Activated CD8-positive, alpha-beta T cell treated with anti-CD3 and anti-CD28 coated beads, Interleukin-2, amount 10 ng/mL, durations not matched to agents 7 days and 5 days (primary cell): ENCODE measurements around the gene DIAPH1. TPM values are rescaled to one million over a fixed set of nuclear protein-coding genes. Genes with fewer than 3 reads are reported as not detected.

Experiments used
- ATAC-seq: fragments of 150-1000 bp; cut with Tn5 transposase; one replicate; pipeline ENCODE4 v1.10.0; 2021; ENCODE audit warnings: moderate library complexity
- CTCF ChIA-PET: fragments of 350-600 bp; sonication (Branson Sonifier 250); formaldehyde crosslinking; loops from one replicate; lab custom pipeline; 2021; ENCODE audit warnings: antibody characterized with exemption; lab: Charles Lee
- POLR2A ChIA-PET: fragments of 350-600 bp; sonication (Branson Sonifier 250); formaldehyde crosslinking; loops from one replicate; lab custom pipeline; 2021; ENCODE audit warnings: antibody characterized with exemption; lab: Charles Lee
- DNase-seq: peaks from one replicate; pipeline ENCODE4 v3.0.0-alpha.2; 2020
- H3K27ac Mint-ChIP-seq: one replicate; pipeline ENCODE4 v1.8.0; 2021; ENCODE audit warnings: mild to moderate bottlenecking, mixed read lengths
- H3K27me3 Mint-ChIP-seq: one replicate; pipeline ENCODE4 v1.8.0; 2021; ENCODE audit warnings: low read depth, mixed read lengths
- H3K36me3 Mint-ChIP-seq: one replicate; pipeline ENCODE4 v1.8.0; 2021; ENCODE audit warnings: low read depth, mixed read lengths
- H3K4me1 Mint-ChIP-seq: one replicate; pipeline ENCODE4 v1.8.0; 2021; ENCODE audit warnings: low read depth, mixed read lengths
- H3K4me3 Mint-ChIP-seq: one replicate; pipeline ENCODE4 v1.8.0; 2021; ENCODE audit warnings: mild to moderate bottlenecking, mixed read lengths
- H3K9me3 Mint-ChIP-seq: one replicate; pipeline ENCODE4 v1.8.0; 2022; ENCODE audit warnings: mixed read lengths; ENCODE audit not compliant: insufficient read depth
- total RNA-seq, 2 experiments: library from RNA; stranded (reverse); gene quantifications; one replicate each; pipeline ENCODE4 v1.2.3, GENCODE V29; 2021

Gene DIAPH1
- total RNA-seq, 2 experiments from 2014 or later, result 281 to 286 TPM

- ATAC-seq, result no peak
- H3K27ac Mint-ChIP-seq, result no peak overlapping the region
- no peak for DNase-seq
- no peaks in the 10 kb centered on the region for H3K27me3 Mint-ChIP-seq
- CTCF ChIA-PET, result interaction anchor here (0.9 to 4.4 kb wide), 4 partner anchors 9 to 31 kb away, joined by 3 to 42 read pairs (median 8); no protein-coding TSS in a partner anchor
- POLR2A ChIA-PET, result no interaction called here
- no peaks in the 10 kb centered on the region for H3K4me1 Mint-ChIP-seq
- H3K36me3 Mint-ChIP-seq, result peaks cover 50% of the 10 kb centered on the region
- H3K4me3 Mint-ChIP-seq, result no peak overlapping the region
- no peaks in the 10 kb centered on the region for H3K9me3 Mint-ChIP-seq
These were observed 86.1 kb downstream of the DIAPH1 start for GRCh38 chr5:141532726-141533125.

DNA sequence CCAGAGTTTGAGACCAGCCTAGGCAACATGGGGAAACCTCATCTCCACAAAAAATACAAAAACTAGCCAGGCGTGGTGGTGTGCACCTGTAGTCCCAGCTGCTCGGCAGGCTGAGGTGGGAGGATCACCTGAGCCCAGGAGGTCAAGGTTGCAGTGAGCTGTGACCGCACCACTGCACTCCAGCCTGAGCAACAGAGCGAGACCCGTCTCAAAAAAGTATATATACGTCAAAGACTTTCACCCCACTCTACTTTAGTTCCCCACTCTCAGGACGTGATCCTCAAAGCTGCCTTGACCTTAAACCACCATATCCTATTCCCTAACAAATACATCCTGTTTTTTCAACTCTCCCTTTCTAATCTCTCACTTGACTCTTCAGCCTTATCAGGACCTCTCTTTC is 88.9 kb downstream of the DIAPH1 start:
- ATAC-seq, result no peak
- Mint-ChIP-seq H3K9me3 (no peaks in the 10 kb centered on the region), H3K4me1 (peaks cover 10% of the 10 kb centered on the region), H3K27ac (no peak overlapping the region), H3K36me3 (peaks cover 54% of the 10 kb centered on the region), H3K4me3 (no peak overlapping the region), H3K27me3 (no peaks in the 10 kb centered on the region)
- ChIA-PET POLR2A (no interaction called here), CTCF (interaction anchor here (4.0 kb wide), 1 partner anchor 17 kb away, joined by 13 read pairs; no protein-coding TSS in a partner anchor)
- no peak for DNase-seq

GRCh38 chr5:141529002-141529401 is 89.8 kb downstream of the DIAPH1 start:
- ATAC-seq (no peak), DNase-seq (no peak)
- ChIA-PET POLR2A (no interaction called here), CTCF (interaction anchor here (1.5 to 4.0 kb wide), 4 partner anchors 16 to 38 kb away, joined by 5 to 13 read pairs (median 6); no protein-coding TSS in a partner anchor)
- H3K9me3 Mint-ChIP-seq, result no peaks in the 10 kb centered on the region
- H3K4me1 Mint-ChIP-seq, result peaks cover 13% of the 10 kb centered on the region
- no peaks in the 10 kb centered on the region for H3K27me3 Mint-ChIP-seq
- H3K4me3 Mint-ChIP-seq, result no peak overlapping the region
- H3K27ac Mint-ChIP-seq, result no peak overlapping the region
- H3K36me3 Mint-ChIP-seq, result peaks cover 54% of the 10 kb centered on the region

DNA sequence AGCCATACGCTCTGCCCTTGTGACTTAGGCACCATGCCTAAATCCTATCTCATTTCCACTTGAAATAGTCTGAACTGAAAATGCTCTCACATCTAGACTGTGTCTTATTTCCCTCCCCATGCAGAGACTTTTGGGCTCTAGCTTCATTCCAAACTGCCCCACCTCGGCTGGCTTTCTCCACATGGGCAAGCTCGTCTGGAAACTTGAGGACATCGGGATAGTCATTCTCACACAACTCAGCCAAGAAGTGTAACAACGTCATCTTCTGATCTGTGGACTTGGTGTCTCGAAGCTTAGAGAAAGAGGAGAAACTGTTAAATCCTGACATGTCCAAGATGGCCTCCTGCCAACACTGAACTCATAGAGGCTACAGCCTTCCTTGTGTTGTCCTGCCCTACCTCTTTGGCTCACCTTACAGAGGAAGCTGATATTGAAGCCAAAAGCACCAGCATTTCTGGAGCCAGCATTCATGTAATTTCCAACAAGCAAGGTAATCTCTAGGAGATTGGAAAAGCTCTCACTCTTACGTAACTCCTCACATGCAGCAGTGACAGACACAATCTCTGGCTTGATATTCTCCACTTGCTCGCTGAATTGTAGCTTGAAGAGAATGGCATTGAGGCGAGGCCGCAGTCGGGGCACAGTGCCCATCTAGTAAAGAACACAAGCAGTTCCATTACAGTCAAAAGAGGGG is 90.4 kb downstream of the DIAPH1 start:
- ATAC-seq (no peak), DNase-seq (no peak)
- ChIA-PET POLR2A (no interaction called here), CTCF (interaction anchor here (1.5 to 4.0 kb wide), 4 partner anchors 15 to 39 kb away, joined by 5 to 13 read pairs (median 6); no protein-coding TSS in a partner anchor)
- no peaks in the 10 kb centered on the region for H3K9me3 Mint-ChIP-seq
- H3K27ac Mint-ChIP-seq, result peak overlapping the region; percentile 54
- peaks cover 13% of the 10 kb centered on the region for H3K4me1 Mint-ChIP-seq
- no peaks in the 10 kb centered on the region for H3K27me3 Mint-ChIP-seq
- no peak overlapping the region for H3K4me3 Mint-ChIP-seq
- H3K36me3 Mint-ChIP-seq, result peaks cover 58% of the 10 kb centered on the region

DNA sequence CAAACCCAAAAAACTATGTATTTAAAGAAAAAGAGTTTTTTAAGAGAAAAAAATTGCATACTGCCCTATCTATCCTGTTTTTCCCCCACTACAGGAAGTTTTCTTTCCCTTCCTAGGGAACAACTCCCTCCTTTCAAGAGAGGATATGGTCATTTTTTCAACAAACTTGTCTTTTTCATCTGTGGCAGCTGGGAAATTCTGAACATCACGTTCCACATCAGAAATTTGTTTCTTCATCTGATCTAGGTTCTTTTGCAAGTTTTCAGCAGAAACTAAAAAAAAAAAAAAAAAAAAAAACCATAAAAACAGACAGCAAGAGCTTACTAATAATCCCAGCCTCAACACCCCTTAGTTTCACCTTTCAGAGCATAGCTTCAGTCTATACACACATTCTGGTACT is 91.4 kb downstream of the DIAPH1 start:
- POLR2A ChIA-PET, result no interaction called here
- no peak for ATAC-seq
- no peak overlapping the region for H3K27ac Mint-ChIP-seq
- no peak overlapping the region for H3K4me3 Mint-ChIP-seq
- peaks cover 68% of the 10 kb centered on the region for H3K36me3 Mint-ChIP-seq
- H3K9me3 Mint-ChIP-seq, result no peaks in the 10 kb centered on the region
- CTCF ChIA-PET, result interaction anchor here (1.5 to 4.0 kb wide), 4 partner anchors 14 to 97 kb away, joined by 4 to 13 read pairs (median 6); partner anchors contain the start of gene PCDHGA12
- peaks cover 23% of the 10 kb centered on the region for H3K4me1 Mint-ChIP-seq
- no peaks in the 10 kb centered on the region for H3K27me3 Mint-ChIP-seq
- no peak for DNase-seq

DNA sequence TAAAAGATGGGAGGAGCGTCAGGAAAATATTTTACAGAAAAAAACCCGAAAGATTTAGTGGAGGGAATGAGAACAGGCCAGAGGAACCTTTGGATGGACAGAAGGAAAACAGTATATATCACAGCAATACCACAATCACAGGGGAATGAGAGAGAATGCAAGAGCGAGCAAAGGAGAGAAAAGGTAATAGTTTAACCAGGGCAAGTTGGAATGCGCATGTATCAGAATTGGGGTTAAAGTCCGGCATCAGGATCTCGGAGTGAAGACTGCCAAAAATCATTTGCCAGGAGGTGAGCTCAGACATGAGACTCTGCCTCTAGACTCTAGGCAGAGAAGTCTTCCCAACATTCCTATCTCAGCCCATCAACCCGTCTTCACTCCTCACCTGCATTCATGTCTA is 93.1 kb downstream of the DIAPH1 start:
- Mint-ChIP-seq H3K9me3 (no peaks in the 10 kb centered on the region), H3K27me3 (no peaks in the 10 kb centered on the region), H3K36me3 (peaks cover 85% of the 10 kb centered on the region), H3K4me3 (no peak overlapping the region), H3K27ac (peak overlapping the region; percentile 24), H3K4me1 (peaks cover 32% of the 10 kb centered on the region)
- CTCF ChIA-PET, result interaction anchor here (0.6 to 5.7 kb wide), 12 partner anchors 9 to 112 kb away, joined by 3 to 64 read pairs (median 10); partner anchors contain the start of genes PCDHGA10, PCDHGA11 and PCDHGA12
- POLR2A ChIA-PET, result no interaction called here
- no peak for DNase-seq
- no peak for ATAC-seq

DNA sequence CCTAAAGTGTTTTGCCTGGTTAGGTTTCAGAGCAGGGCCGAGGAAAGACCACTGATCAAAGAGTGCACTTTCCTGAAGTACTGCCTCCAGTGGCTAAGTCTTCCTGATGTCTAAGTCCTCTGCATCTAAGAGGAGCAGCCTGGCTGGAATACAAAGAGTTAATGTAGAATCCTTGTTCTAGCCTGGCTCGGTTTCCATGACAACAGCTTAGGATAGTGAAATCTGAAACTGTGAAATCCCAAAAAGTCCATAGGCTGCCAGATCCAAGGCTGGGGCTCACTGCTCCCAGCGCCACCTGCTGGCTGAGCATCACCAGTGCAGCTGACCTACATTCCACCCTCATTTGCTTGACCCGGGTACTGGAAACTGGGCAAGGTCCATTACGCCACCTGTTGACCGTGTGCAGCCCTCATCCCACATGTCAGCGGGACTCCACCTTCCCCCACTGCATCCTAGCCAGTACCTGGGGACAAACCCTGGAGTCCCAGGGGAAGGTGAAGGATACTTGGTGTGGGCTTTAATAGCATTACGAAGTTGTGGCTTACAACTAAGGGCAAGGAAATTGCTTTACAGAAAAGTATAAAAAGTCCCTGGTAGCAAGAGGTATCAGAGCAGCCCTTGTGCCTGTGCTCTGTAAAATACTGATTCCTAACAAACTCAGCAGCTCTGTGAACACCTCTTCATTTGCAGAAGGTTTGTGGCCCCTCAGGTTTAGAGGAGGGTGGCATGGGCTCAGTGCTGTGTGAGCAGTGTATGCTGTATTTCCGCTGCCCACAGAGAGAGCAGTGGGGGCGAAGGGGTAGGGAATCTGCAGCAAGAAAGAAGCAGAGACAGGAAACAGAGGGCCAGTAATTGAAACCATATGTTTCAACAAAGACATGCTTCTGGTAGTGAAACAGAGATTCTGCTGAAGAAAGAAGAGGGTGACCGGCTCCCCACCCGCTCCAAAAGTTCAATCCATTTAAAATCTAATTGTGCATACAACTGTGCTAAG is 93.9 kb downstream of the DIAPH1 start:
- ChIA-PET POLR2A (no interaction called here), CTCF (interaction anchor here (1.0 to 5.7 kb wide), 18 partner anchors 10 to 204 kb away, joined by 3 to 64 read pairs (median 6); partner anchors contain the start of genes PCDHGA10, PCDHGA11, PCDHGA12 and PCDHGA3)
- Mint-ChIP-seq H3K36me3 (peaks cover 93% of the 10 kb centered on the region), H3K4me3 (no peak overlapping the region), H3K27ac (peak overlapping the region; percentile 75), H3K27me3 (no peaks in the 10 kb centered on the region), H3K4me1 (peaks cover 32% of the 10 kb centered on the region), H3K9me3 (no peaks in the 10 kb centered on the region)
- peak; percentile 75 for ATAC-seq
- DNase-seq, result peak; percentile 58

DNA sequence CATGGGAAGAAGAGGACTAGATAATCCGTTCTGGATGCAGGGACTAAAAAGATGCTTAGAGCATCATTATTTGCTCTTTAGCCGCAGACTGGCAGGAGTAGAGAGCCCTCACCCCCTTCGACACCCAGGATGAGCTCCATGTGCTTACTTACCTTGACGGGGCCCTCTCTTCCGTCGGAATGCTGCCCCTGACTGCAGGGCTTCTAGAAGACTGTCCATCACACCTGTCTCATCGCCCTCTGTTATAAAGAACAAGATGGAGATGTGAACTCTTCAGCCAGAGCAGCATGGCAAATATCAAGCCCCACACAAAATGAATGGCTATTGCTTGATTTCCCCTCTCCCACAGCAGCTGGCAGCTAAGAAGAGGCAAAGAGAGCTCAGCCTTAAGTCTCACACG is 94.8 kb downstream of the DIAPH1 start:
- POLR2A ChIA-PET, result no interaction called here
- CTCF ChIA-PET, result interaction anchor here (0.7 to 5.7 kb wide), 22 partner anchors 10 to 203 kb away, joined by 3 to 64 read pairs (median 6); partner anchors contain the start of genes PCDHGA10, PCDHGA11, PCDHGA12 and PCDHGA3
- peak overlapping the region; percentile 24 for H3K27ac Mint-ChIP-seq
- ATAC-seq (no peak), DNase-seq (no peak)
- peaks cover 95% of the 10 kb centered on the region for H3K36me3 Mint-ChIP-seq
- no peaks in the 10 kb centered on the region for H3K9me3 Mint-ChIP-seq
- H3K4me1 Mint-ChIP-seq, result peaks cover 32% of the 10 kb centered on the region
- no peaks in the 10 kb centered on the region for H3K27me3 Mint-ChIP-seq
- no peak overlapping the region for H3K4me3 Mint-ChIP-seq

DNA sequence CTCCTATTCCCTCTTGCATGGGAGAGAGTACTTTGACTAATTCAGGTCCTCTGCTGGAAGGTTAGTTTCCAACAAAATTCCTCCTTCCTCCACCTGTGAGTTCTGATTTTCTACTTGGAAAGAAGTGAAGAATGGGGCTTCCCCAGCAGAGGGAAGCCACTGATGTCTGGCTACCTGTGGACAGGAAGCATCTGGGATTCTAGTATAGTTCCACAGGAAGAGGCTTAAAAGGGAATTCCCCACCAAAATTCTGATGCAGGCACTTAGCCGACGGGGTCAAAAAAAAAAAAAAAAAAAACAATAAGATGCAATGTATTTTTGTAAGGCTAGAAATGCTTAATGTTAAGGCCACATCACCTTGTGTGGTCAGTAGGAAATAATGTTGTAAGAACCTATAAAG is 96.5 kb downstream of the DIAPH1 start:
- DNase-seq (no peak), ATAC-seq (no peak)
- H3K9me3 Mint-ChIP-seq, result no peaks in the 10 kb centered on the region
- no peaks in the 10 kb centered on the region for H3K27me3 Mint-ChIP-seq
- ChIA-PET POLR2A (no interaction called here), CTCF (interaction anchor here (1.6 to 5.7 kb wide), 12 partner anchors 8 to 202 kb away, joined by 4 to 64 read pairs (median 12); partner anchors contain the start of genes PCDHGA10, PCDHGA11, PCDHGA12 and PCDHGB5)
- no peak overlapping the region for H3K27ac Mint-ChIP-seq
- H3K4me1 Mint-ChIP-seq, result peaks cover 32% of the 10 kb centered on the region
- no peak overlapping the region for H3K4me3 Mint-ChIP-seq
- H3K36me3 Mint-ChIP-seq, result peaks cover 91% of the 10 kb centered on the region

- ChIA-PET CTCF (interaction anchor here (0.8 to 5.7 kb wide), 10 partner anchors 7 to 161 kb away, joined by 3 to 64 read pairs (median 9); partner anchors contain the start of genes PCDHGA10, PCDHGA11, PCDHGA12 and PCDHGB2), POLR2A (interaction anchor here (0.6 kb wide), 1 partner anchor 194 kb away, joined by 3 read pairs; no protein-coding TSS in a partner anchor)
- H3K27me3 Mint-ChIP-seq, result no peaks in the 10 kb centered on the region
- no peak overlapping the region for H3K27ac Mint-ChIP-seq
- H3K9me3 Mint-ChIP-seq, result no peaks in the 10 kb centered on the region
- H3K4me3 Mint-ChIP-seq, result no peak overlapping the region
- DNase-seq (no peak), ATAC-seq (no peak)
- H3K4me1 Mint-ChIP-seq, result peaks cover 33% of the 10 kb centered on the region
- peaks cover 92% of the 10 kb centered on the region for H3K36me3 Mint-ChIP-seq
These were observed 97.5 kb downstream of the DIAPH1 start for GRCh38 chr5:141521244-141521781.
